HG03457 (cell line): ENCODE data around the gene ARHGAP35.
"Not testable (repeated sequence)": the region's sequence is repeated elsewhere in the genome, so short reads cannot be mapped to it uniquely, and the experiment has no call there.

Source experiments
- ATAC-seq: cut with Tn5 transposase; IDR thresholded peaks from one replicate; pipeline ENCODE4 v1.9.1; 2021; ENCODE audit warnings: moderate number of reproducible peaks; ENCODE audit not compliant: unreplicated experiment

The ARHGAP35 gene

DNA sequence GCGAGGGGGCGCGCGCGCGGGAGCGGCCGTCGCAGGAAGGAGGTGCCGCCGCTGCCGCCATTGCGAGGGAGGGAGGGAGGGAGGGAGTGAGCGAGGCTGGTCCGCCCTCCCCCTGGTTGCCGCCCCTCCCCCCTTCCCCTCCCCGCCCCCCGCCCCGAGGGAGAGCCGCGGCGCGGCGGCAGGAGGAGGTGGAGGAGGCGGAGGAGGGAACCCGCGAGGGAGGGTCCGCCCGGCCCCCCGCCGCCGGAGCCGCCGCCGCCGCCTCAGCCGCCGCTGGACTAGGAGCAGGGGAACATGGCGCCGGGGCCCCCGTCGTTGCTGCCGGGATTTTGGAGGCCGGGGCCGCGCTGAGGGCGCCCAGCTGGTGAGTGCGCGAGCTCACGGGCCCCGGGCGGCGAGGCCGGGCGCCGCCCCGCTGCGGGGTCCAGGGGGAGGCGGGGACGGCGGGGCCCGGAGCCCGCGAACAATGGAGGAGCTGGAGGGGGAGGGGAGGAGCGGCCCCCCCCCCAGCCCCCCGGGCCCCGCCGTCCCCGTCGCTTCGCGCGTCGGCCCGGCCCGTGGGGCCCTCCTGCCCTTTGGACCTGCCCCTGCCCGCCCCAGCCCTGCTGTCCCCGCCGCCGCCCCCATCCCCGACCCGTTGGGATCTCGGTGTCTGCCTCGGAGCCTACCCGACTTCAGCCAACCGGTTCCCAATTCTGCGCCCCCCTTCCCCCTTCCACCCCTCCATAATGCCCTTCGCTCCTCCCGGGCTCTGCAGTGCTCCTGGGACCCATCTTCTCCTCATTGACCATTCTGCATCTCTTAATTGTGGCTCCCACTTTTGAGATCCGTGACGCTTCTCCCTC is at the start of gene ARHGAP35:
Gene ARHGAP35, plus strand, starts transcription at position 152 of the 845 bp plus-strand sequence. CDS start 57,679 bp downstream, outside the sequence.
- ATAC-seq, result peak; percentile 4

GRCh38 chr19:46812977-46813838 is 47.6 kb upstream of the ARHGAP35 start:
- no peak for ATAC-seq

- no peak for ATAC-seq
Measured at GRCh38 chr19:46813839-46814358, 46.9 kb upstream of the ARHGAP35 start.

DNA sequence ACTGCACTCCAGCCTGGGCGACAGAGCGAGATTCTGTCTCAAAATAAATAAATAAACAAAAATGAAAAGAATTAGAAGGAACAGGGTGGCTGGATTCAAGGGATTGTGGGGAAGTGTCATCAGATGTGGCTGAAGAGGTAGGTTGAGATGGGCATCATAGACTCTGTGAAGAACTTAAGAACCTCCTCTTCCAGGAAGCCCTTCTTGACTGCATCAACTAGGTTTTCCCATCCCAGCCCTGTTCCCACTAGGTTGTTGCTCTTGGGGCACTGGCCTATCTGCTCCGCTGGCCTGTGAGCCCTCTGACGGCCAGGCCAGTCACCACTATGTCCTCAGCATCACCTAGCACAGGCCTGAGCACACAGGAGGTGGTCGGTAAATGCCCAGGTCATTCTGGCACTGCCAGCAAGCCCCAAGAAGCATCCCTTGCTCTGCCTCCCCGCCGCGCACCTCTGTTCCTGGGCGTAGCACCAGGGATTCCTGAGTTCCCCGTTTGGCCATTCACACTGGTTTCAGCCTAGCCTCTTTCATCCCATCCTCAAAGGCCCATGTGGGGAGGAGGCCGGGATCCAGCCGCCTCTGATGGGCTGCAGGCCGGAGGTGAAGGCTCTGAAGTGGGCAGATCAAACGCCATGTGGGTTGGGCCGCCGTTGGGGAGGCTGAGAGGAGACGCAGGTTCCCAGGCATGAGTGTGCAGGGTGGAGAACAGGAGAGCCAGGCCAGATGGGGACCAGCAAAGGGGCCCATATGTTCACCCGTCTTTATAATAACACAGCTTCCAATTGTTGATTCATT is 44.8 kb upstream of the ARHGAP35 start:
- ATAC-seq, result no peak

DNA sequence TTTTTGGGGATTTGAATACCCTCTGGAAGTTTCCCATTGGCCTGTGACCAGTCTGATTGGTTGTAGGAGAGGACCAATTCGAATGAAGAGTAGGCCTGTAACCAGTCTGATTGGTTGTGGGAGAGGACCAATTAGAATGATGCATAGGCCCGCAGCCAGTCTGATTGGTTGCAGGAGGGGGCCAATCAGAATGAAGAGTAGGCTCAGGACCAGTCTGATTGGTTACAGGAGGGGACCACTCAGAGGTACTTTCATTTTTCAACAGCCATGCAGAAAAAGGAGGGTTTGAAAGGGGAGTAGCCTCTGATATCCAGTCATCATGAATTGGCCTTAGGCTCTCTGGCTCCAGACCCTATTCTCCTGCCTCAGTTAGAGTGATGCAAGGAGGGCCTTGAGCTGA is 42.0 kb upstream of the ARHGAP35 start:
- ATAC-seq, result no peak

GRCh38 chr19:46821512-46822409 is 39.0 kb upstream of the ARHGAP35 start:
- peak; percentile 49 for ATAC-seq

- ATAC-seq, result not testable (repeated sequence)
Measured at GRCh38 chr19:46822410-46822787, 38.4 kb upstream of the ARHGAP35 start.

GRCh38 chr19:46823049-46823448 is 37.7 kb upstream of the ARHGAP35 start:
- ATAC-seq, result no peak

GRCh38 chr19:46824890-46825730 is 35.7 kb upstream of the ARHGAP35 start:
- no peak for ATAC-seq

- no peak for ATAC-seq
Measured at GRCh38 chr19:46825731-46826055, 35.1 kb upstream of the ARHGAP35 start.

DNA sequence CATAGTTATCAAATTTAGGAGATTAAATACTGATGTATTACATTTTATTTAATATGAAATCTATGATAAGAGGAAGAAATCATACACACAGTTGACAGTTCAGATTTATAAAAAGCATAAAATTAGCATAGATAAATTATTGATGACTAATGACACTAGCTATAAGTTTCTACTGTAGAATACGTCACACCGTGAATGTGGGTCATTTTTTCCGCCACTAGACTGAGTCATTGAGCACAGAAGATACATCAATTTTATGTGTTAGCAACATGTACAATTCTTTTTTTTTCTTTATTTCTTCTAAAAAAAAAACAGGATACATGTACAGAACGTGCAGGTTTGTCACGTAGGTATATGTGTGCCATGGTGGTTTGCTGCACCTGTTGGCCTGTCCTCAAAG is 32.3 kb upstream of the ARHGAP35 start:
- no peak for ATAC-seq

- ATAC-seq, result no peak
Measured at GRCh38 chr19:46830864-46831263, 29.9 kb upstream of the ARHGAP35 start.

DNA sequence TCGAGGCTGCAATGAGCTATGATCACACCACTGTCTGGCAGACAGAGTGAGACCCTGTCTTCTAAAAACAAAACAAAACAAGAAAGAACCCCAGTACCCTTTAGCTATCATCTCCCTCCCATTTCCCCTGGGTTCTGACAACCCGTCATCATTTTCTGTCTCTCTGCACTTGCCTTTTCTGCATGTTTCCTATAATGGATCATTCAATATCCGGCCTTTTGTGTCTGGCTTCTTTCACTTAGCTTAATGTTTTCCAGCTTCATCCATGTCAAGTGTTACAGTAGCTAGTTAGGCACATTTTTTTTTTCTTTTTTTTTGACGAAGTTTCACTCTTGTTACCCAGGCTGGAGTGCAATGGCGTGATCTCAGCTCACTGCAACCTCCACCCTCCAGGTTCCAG is 26.7 kb upstream of the ARHGAP35 start:
- no peak for ATAC-seq

DNA sequence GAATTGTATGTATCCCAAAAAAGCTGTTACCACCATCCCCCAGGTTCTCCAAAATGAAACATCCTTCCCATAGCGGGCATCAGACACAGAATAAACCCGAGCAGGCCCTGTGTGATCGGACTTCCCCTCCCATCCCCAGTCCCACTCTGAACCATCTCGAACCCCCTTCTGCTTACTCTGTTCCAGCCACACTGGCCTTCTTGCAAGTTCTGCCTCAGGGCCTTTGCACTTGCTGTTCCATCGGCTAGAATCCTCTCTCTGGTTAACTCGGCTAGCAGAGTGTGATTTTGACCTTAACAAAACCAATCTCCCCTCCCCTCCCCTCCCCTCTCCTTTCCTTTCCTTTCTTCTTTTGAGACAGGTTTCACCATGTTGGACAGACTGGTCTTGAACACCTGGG is 25.8 kb upstream of the ARHGAP35 start:
- ATAC-seq, result no peak

- ATAC-seq, result no peak
Measured at GRCh38 chr19:46838160-46838559, 22.6 kb upstream of the ARHGAP35 start.

GRCh38 chr19:46839752-46840497 is 20.9 kb upstream of the ARHGAP35 start:
- ATAC-seq, result no peak

DNA sequence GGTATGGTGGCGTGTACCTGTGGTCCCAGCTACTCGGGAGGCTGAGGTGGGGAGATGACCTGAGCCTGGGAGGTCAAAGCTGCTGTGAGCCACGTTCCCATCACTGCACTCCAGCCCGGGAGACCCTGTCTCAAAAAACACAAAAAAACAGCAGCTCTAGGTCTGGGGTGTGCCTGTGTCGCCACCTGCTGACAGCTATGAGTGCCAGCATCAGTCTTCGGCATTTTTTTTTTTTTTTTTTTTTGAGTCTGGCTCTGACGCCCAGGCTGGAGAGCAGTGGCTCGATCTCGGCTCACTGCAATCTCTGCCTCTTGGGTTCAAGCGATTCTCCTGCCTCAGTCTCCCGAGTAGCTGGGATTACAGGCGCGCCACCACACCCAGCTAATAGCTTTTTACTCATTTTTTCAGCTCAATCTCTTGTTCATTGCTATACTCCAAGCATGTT is 20.3 kb upstream of the ARHGAP35 start:
- no peak for ATAC-seq

DNA sequence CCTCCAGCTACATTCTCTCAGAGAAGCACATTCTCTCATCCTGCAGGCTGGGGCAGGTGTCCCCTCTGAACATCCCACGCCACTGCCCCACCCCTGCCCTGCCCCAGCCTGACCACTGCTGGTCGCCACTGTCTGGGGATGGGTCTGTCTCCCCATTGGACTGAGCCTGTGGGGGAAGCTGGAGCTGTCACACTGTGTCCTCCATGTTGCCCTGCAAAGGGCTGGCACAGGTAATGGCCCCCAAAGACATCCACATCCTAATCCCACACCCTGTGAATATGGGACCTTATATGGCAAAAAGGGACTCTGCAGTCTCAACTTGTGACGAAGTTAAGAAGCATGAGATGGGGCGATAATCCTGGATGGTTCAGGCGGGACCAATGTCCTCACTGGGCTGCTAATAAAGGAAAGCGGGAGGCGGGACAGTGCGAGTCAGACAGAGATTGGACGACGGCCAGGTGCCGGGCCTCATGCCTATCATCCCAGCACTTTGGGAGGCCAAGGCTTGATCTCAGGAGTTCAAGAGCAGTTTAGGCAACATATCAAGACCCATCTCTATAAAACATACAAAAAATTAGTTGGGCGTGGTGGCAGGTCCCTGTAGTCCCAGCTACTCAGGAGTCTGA is 19.2 kb upstream of the ARHGAP35 start:
- ATAC-seq, result no peak
